HL-60/S4 treated with phorbol 12-myristate 13-acetate at 8.2 ng/mL for 4 days and 3 days (cell line): ENCODE data around the gene DDX1.
"Not testable (repeated sequence)": the region's sequence is repeated elsewhere in the genome, so short reads cannot be mapped to it uniquely, and the experiment has no call there.

Experiments used
- in situ Hi-C: fragments of 300-500 bp; cut with MboI; formaldehyde crosslinking; loops from 2 replicates; pipeline ENCODE4 v1.15.0; 2022; ENCODE audit warnings: low sequenced_read_pairs

DDX1 gene

DNA sequence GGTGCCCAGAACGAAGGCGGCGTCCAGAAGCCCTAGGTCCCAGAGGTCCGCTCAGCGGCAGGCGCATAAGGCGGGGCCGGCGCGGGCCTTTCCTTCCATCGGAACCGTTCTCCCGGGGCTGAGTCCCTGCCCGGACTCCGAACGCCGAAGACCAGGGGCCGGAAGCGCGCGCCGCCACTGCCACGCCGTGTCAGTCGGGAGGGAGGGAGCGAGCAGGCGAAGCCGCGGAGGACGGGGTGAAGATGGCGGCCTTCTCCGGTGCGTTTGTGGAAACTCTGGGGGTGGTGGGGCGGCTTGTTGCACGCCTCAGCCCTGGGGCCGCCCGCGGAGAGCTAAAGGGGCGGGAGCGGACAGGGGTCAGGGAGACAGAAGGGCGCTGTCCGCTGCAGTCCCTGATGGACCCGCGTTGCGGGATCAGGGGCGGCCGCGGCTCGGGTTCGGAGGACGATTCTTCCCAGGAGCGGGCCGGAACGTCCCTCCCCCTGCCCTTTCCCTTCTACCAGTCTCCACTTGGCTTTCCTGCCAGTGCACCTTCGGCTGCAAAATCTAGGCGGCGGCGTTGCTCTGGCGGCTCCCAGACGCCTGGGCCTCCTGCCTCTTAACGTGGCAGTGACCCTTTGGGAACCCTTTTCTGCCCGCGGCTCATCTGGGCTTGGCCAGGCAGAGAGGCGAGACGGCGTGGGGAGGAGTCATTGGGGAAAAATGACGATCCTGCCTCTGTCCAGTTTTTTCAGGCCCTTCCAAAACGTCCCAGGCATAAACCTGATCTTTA is at the start of gene DDX1:
TSS of gene DDX1 (plus strand) at position 177 of the 772 bp plus-strand sequence. CDS start at position 243, 66 bp downstream.
- in situ Hi-C loops: no loop called here

DNA sequence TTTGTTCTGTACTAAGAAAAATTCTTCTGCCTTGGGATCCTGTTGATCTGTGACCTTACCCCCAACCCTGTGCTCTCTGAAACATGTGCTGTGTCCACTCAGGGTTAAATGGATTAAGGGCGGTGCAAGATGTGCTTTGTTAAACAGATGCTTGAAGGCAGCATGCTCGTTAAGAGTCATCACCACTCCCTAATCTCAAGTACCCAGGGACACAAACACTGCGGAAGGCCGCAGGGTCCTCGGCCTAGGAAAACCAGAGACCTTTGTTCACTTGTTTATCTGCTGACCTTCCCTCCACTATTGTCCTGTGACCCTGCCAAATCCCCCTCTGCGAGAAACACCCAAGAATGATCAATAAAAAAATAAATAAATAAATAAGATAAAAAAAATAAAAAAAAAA is 49.4 kb upstream of the DDX1 start:
- in situ Hi-C loops: not testable (repeated sequence)

DNA sequence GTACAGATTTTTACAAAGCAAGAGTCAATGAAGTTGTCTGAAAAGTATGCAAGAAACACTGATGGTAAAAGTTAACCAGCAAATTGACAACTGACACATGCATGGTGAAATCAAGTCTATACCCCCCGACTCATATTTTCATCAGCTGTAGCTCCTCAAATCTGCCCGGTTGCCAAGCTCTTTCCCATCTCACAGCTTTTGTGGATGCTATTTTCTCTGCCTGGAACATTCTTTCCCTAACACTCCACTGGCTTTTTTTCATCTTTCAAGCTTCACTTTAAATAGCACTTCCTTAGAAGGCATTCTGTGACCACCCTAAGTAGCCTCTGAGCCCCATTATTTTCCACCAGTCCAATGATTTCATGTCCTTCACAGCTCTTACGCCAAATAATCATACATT is 48.6 kb upstream of the DDX1 start:
- in situ Hi-C loops: no loop called here

DNA sequence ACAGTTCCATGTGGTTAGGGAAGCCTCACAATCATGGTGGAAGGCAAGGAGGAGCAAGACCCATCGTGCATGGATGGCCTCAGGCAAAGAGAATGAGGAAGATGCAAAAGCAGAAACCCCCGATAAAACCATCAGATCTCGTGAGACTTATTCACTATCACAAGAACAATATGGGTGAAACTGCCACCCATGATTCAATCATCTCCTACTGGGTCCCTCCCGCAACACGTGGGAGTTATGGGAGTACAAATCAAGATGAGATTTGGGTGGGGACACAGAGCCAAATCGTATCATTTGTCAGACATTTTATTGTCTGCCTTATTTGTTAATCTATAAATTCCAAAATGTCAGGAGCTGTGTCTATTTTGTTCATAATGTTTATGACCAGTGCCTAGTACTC is 48.1 kb upstream of the DDX1 start:
- in situ Hi-C loops: no loop called here

DNA sequence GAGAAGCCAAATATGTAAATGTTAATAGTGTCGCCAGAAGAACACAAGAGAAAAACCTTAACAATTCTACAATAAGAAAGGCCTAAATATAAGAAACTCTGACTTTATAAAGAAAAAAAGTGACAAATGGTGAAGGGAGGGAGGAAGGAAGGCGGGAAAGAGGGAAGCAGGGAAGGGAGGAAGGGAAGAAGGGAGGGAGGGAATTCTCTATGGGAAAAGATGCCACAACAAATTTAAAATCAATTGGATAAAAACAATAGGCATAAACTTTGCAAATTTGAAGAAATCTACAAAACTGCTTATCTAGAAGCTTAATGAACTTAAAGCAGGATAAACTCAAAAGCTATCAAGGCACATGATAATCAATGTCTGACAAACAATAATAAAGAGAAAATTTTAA is 47.4 kb upstream of the DDX1 start:
- in situ Hi-C loops: no loop called here

DNA sequence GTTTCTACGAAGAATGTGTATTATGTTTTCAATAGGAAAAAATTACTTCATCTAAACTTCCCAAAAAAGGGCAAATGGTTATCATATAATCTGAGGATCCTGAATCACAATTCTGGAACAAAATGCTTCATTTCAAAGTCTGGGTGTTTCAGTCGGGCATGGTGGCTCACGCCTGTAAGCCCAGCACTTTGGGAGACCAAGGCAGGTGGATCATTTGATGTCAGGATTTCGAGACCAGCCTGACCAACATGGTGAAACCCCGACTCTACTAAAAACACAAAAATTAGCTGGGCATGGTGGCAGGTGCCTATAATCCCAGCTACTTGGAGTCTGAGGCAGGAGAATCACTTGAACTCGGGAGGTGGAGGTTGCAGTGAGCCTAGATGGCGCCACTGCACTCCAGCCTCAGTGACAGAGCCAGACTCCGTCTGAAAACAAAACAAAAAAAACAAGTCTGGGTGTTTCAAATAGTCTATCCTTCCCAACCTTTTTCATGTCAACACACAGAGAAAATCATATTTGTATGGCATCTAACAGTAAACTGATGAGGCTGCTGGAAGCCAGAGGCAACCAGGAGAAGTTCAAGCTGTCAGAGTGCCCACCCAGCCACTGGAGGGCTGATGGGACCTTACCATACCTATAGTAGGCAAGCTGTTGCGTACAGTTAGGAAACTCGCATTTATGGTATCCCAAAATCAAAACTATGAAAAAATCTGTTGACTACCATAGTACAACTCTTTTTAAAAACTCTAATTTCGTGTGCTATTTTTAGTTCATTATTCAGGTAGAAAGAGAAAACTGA is 45.2 kb upstream of the DDX1 start:
- in situ Hi-C loops: no loop called here

DNA sequence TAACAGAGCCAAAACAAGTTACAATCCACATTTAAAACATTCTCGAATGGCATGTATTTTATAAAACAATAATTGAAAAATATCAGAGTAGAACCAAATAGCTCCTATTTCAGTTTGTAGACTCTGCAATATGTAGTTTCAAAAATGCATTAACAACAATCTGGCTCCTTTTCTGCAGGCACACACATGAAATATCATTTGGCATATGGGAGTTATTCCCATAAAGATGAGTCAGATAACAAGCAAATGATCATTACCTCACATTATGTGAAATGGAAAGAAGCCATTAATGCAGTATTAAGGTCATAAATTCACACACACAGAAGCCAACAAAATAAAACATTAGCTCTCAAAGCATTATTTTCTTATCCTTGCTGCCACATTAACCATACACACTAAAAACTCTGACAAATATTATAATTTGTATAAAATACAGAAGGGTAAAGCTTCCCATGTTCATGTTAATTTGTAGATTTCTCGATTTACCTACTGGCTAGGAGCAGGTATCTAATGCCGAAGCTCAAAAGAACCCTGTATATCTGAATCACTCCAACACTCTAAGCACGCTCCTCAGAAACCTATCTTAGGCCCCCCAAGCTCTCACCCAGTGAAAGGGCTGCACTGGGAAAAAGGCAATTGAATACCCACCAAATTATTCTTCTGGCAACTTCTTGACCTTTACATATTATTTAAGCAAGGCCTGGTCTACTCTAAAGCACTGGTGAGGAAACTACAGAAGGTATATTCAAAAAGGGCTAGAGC is 44.4 kb upstream of the DDX1 start:
- in situ Hi-C loops: no loop called here

DNA sequence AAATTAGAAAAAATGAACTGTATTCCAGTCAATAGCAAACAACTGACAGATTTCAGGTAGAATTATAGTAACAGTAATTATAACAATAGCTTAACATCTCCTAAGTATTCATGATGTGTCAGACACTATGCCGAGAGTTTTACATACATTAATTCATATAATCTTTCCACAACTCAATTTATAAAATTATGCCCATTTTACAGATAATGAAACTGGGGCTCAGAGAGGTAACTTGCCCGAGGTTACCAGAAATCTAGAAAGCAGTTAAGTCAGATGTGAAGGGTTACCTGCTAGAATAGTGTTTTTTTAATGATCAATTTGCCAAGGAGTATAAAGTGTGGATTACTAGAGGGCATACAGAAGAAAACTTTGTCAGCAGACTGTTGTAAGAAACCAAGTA is 42.7 kb upstream of the DDX1 start:
- in situ Hi-C loops: no loop called here

DNA sequence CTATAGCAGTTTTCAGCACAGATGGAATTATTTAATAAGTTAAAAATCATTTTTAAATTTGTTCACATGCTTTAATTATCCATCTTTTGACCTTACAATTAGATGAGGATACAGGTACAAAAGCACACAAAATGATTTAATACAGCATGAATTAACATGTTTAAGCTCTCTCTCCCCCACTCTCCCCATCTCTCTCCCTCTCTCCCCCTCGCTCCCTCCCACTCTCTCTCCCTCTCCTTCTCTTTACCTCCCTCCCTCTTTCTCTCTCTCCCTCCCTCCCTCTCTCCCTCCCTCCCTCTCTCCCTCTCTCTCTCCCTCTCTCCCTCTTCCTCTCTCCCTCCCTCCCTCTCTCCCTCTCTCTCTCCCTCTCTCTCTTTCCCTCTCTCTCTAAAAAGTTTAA is 38.1 kb upstream of the DDX1 start:
- in situ Hi-C loops: no loop called here

DNA sequence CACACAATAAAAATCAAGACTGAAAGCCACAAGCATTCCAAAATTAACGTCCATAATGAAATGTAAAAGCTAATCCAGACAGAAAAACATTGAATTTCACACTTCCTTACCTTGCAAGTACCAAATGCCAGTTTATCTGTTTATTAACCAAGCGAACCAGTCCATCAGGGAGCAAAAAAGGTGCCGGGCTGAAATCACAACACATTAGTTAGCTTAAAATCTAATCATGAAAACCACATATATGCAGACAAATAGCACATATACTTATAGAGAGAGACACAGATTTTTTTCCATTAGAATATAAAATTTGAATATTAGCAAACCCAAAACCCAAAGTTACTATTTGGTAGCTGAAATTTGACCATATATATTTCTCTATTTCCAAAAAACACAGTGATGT is 37.7 kb upstream of the DDX1 start:
- in situ Hi-C loops: no loop called here

DNA sequence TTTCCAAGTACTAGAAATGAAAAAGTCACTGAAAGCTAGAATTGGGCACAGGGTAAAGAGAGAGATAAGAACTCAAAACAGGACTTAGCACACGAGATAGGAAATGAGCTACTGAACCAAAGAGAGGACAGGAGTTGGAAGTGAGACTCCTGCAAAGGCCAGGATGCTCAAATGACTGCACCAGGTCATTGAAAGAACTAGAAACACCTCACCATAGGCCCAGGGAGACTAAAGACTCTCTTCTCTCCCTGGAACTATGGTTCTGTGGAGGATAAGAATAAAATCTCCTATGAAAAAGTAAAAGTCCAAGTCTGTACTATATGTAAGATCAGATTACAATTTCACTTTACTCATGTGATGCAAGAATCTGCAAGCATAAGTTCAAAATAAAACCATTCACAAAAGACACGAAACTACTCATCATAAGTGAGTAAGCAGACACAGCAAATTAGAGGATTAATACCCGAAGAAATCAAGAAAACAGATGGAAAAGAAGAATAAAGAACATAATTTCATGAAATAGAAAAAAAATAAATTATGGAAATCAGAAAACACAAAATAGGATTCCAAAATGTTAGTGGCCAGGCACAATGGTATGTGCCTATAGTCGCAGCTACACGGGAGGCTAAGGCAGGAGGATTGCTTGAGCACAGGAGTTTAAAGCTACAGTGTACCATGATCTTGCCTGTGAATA is 37.0 kb upstream of the DDX1 start:
- in situ Hi-C loops: no loop called here

DNA sequence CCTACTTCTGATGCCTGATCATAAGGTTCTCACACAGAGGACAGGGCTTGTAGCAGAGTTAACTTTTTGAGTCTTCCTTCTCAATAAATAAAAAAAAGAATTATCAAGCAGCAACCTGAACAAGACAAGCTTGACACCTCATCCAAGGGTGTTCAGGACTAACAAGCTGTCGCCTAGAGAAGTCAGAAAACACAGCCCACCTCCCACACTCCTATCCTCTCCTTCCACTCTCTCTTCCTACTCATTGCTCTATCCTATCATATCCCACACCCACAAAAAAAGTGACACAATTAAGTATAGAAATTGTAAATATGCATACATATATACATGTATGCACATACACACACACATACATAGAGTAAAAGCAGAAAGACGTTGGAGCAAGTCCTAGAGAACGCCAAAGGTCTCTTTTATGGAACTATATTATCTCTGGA is 35.9 kb upstream of the DDX1 start:
- in situ Hi-C loops: no loop called here

DNA sequence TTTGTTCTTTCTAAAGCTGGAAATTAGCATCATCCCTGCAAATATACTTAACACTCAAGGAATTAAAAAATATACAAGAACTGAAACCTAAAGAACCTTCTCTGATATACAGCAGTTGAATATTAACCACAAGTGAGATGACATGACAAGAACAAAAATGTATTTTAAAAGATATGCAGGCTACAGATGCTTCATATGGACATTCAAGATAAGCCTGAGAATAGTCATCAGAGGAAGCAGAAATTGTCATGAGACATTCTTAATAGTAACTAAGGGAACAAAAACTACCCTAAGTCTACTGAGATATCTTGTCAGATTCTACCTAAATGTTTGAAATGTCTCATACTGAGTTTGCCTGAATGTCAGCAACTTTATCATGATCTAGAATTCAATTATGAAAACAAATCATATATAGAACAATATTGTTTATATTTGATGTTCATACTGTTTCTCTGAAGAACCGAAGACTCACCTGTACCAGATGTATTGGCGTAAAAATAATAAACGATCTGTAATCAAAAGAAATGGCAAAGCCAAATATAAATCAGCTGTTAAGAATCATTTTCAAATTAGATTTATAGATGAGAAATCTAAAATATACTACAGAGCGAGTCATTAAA is 35.2 kb upstream of the DDX1 start:
- in situ Hi-C loops: no loop called here

DNA sequence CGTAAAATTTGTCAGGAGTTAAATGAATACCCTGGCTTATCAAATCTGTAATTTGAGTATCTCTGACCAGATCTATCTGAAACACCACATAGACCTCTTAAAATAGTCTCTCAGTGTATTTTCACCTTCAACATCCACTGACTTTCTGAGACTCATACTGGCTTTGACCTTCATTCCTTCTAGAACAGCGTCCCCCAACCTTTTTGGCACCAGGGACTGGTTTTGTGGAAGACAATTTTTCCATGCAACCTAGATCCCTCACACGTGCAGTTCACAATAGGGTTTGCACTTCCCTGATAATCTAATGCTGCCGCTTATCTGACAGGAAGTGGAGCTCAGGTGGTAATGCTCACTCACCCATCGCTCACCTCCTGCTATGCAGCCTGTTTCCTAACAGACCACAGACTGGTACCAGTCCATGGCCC is 33.8 kb upstream of the DDX1 start:
- in situ Hi-C loops: no loop called here

DNA sequence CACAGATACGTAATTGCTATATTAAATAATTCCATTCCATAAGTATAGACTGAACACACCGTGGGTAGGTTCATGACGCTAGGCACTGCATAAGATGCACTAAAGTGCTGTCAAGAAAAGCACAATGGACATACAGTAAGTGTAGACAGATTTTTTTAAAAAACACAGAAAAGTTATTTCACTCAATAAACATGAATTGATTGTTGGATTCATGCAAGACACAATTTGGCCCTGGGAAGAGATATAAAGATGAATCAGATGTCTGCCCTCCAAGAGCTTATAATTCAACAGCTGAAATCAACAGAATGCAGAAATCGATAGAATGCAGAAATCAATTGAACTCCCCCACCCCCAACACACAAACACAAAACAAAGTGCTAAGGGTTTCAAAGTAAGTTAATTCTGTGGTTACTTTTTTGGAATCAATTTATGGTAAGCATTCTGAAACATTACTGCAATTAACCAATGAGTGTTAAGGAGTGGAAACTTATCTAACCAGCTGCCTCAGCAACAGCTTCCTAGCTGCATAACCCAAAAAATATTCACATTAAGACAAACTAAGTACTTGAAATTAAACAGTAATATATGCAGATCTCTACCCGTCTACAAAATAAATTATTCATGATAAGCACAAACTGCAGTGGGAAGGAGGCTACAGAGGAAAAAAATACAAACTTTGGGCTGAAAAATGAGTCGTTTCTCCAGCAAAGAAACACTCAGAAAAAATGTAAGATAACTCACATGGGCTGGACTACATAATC is 32.1 kb upstream of the DDX1 start:
- in situ Hi-C loops: no loop called here

DNA sequence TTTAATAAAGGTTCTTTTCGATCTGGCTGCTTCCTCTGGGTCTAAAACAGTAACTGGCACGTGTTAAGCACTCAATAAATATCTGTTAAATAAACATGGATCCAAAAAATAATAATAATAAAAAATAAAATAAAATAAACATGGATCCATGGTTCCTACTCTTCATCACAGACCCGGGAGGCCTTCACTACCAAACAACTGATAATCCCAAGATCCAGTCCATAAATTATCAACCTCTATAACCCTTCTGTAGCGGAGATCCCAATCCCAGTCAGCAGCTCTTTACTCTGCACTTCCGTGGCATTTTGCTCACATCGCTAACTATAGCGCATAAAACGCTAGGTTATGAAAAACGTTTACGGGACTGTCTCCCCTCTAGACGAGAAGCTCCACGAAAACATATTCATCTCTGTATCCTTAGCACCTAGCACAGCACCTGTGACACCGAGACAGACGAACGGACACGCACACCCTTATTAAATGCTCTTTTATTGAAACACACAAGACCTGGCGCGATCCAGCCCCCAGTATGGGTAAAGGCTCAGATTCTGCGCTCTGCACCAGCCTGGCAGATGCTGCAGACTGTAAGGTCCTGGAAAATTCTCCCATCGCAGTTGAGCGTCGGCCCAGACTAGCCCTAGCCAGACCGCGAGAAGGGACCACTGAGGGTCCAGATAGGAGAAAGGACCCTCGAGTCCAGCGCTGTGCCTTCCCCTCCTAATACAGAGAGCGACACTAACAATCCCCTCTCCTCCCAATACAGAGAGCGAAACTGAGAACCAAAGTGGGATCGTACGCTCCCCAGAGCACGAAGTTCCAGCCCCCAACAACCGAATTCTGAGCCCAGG is 31.3 kb upstream of the DDX1 start:
- in situ Hi-C loops: no loop called here

DNA sequence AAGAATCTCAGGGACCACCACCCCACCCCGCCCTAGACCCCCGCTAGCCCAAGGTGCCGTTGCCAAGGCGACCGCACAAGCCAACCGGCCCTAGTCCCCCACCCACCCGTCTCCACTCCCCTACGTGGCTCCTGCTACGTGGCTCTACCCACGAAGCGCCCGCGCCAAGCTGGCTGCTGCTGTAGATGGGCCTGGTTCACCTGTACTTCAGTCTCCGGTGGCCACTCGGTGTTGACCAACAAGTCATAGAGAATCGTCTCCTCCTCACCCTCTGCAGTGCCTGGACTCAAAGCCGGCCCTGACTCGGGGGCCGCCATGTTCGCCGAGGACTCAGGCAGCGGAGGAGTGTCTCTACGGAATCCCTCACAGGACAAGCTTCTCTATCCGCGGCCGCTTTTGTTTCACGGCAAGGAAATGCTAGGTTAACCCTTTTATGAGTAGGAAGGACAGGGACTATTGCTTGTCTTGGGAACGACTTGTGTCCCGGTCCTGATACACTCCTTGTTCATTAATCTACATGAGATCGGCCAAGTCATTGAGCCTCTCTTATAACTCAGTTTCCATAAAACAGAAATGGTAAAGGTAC is 30.6 kb upstream of the DDX1 start, which contains the start of gene NBAS:
TSS of gene NBAS (minus strand) at position 347 of the 586 bp plus-strand sequence. CDS start at position 317, 30 bp downstream.
- in situ Hi-C loops: no loop called here

DNA sequence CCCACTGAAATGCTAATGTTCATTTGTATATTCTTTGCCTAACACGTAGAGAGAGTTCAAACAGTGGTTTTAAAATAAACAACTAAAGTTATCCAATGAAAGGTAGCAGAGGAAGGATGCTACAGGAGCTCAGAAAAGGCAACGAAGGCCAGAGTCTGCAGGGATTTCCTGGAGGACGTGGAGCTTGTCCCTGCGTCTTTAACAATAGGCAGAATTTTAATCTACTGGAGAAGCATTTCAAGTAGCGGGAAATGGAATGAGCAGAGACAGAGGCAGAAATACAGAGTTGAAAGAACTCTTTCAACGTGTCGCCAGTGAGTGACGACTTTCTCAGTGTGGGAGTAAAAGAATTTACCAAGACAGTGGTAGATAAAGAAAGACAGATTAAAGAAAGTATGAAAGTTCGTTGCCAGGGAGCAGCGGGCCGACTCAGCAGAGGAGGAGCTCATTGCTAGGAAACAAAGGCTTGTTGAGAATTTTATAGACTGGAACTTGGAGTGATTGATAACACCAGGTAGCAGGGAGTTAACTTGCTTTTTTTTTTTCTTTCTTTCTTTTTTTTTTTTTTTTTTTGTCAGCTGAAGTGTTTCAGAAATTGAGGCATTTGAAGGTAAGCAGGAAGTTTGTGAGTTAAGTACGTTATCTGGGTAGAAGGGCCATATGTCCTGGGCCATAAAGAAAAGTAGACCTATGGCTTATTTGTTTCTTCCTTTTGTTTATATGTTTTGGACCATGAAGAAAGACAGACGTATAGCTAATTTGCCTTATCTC is 29.9 kb upstream of the DDX1 start:
- in situ Hi-C loops: no loop called here
